HG03378 (cell line): ENCODE results near the gene BIN1.

Source experiments
- ATAC-seq: cut with Tn5 transposase; IDR thresholded peaks from one replicate; pipeline ENCODE4 v1.9.1; 2021; ENCODE audit warnings: mild to moderate bottlenecking, moderate library complexity; ENCODE audit not compliant: unreplicated experiment

Gene BIN1

DNA sequence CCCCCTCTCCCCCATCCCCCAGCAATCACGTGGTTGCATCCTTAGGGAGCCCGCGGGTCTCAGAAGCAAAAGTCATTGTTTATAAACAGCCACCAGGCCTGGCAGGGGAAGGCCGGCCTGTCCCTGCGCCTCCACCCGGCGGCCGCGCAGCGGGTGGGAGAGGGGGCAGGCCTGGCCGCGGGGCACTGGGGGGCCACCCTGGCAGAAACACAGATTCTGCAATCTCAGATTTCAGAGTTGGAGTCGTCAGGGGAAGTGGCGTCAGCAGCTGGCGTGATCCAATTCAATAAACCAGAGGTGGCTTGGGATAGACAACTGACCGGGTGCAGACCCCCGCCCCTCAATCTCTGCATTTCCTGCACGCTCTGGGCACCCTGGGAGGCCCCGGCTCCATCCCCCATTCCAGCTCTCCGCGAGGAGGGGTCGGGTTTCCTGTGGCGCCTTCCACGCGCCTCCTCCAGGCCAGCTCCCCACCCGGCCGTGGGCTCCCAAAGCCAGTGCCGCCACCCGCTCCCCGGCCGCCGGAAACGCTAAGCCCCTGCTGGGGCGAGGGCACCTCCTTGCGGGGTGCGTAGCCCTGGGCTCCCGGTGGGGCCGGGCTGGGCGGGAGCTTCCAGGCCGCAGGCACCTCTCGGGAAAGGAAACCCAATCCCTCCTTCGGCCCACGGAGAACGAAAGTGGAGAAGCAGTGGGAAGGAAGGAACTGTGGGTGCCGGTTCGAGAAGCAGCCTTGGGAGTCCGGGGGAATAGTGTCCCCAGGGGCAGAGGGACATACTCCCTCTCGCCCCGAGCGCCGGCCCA lies 1.1 kb downstream of the BIN1 start:
- no peak for ATAC-seq

DNA sequence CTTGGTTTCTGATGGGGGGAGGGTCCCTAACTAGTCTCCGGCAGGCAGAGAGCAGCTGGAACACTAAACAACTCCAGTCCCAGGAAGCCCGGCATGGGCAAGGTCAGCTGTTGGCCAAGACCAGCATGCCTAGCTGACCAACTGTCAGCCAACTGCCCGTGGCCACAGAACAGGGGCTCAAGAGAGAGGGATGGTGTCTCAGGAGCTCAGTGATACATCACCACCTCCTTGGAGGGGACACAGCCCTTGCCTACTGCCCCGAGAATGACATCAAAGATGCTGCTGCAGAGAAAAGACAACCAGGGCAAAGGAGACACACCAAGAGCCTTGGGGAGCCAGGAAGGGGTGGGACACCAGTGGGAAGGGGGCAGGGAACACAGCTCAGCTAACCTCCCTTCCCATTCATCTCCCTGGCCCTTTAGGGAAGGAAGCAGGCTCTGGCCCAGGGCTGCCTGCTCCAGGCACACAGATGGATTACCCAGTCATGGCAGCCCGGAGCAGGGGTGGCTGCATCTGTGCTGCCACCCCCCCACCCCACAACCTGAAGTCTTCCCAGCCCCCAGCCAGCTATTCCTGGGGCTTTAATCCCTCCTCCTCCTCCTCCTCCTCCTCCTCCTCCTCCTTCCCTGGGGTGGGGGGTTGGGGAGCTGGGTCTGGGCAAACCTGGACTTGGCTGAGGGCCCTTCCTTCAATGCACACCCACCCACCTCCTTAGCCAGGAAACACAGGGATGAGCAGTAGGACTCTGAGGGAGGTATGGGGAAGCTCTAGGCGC lies 1.9 kb downstream of the BIN1 start:
- ATAC-seq, result no peak

GRCh38 chr2:127104166-127104660 lies 2.7 kb downstream of the BIN1 start:
- ATAC-seq, result no peak

GRCh38 chr2:127103243-127104165 lies 3.5 kb downstream of the BIN1 start:
- no peak for ATAC-seq

GRCh38 chr2:127102521-127103242 lies 4.3 kb downstream of the BIN1 start:
- ATAC-seq, result no peak

- ATAC-seq, result no peak
Measured at GRCh38 chr2:127101756-127102477, 5.0 kb downstream of the BIN1 start.

- ATAC-seq, result no peak
Measured at GRCh38 chr2:127101048-127101611, 5.8 kb downstream of the BIN1 start.

DNA sequence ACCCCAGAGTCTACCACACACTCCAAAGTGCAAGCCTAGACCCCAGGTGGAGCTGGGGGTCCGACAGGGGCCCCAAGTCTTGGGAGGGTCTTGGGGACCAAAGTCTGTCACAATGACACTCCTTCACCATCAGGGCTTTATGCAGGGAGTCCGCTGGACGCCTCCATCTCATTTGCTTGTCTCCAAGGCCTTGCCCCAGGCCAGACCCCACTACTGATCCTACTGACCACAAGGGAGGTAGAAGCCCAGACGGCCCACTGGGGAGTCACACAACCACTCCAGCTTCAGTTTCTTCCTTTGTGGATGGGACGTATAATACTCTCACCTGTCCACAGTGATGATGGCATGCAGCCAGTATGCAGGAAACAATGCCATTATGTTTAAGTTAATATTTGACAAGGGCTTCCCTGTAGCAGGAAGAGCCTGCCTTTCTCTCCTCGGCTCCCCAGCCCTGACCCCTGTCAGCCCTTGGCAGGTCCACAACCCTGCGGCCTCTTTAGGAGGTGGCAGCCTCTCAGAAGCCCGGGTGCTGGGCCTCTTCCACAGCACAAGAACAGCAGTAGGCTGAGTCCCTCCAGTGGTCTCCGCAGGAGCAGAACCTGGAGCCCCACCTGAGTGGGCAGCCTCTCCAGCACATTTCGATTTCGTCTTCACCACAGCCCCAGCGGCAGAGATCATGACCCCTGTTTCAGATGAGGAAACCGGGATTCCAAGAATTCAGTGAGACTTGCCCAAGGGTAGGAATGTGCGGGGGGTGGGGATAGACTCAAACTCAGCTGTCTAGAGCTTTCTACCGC lies 6.5 kb downstream of the BIN1 start:
- ATAC-seq, result no peak

DNA sequence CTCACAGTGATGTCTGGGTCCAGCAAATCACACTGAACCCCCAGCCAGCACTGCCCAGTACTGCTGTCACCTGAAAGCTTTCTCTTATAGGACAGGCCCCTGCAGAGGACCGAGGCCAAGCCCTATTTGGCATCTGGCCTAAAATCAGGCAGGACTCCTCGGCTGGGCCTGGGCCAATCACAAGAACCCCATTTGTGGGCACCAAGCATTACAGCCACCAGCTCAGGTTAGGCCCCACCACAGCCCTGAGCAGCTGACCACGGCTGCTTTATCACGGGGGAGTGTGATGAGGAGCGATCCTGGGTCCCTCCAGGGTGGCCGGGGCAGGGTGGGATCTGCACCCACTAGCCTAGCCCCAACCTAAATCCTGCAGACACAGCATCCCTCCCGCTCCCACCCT lies 8.2 kb downstream of the BIN1 start:
- no peak for ATAC-seq

DNA sequence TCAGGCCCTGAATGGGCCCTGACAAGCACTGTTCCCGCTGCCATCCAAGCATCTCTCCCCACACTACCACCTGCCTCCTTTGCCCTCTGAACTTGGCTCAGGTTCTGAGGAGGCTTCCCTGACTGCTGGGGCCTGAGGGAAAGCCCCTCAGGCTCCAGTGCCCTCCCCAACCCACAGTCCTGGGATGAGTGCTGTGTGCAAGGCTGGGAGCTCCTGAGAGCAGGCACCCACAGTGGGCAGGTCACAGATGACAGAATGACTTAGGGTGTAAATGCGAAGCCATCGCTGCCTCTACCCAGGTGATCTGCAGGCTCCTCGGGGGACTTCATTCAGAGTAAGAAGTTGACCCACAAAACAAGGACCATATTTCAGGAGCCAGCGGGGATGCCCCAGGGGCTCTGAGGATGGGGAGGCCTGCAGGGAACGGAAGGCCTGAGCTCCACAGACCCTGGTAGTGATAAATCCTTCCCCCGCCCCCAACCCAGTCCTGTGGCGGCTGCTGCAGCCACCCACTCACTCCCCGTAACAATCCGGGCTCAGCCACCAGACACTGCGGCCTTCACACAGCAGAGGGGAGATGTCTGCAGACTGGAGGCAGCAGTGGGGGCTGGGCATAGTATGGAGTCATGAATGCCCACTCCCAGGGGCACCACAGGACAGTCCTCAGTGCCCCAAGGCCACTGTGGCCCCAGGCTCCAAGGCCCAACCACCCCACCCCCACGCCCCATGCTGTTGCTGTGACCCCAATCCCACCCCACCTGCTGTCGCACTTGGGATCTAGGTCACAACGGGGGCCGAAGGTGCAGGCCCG lies 8.9 kb downstream of the BIN1 start:
- no peak for ATAC-seq

DNA sequence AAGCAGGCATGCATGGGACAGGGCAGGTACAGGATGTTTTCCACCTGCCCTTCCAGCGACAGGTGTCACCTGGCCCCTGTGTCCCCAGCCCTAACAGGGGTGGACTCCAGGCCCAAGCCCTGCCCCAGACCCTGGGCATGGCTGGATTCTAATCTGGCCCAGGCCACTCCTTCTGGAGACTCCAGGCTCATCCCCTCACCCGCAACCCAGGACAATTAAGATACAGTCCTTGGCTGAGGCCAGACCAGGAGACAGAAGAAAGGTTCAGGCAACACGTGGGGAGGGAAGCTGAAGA lies 9.5 kb downstream of the BIN1 start:
- no peak for ATAC-seq

DNA sequence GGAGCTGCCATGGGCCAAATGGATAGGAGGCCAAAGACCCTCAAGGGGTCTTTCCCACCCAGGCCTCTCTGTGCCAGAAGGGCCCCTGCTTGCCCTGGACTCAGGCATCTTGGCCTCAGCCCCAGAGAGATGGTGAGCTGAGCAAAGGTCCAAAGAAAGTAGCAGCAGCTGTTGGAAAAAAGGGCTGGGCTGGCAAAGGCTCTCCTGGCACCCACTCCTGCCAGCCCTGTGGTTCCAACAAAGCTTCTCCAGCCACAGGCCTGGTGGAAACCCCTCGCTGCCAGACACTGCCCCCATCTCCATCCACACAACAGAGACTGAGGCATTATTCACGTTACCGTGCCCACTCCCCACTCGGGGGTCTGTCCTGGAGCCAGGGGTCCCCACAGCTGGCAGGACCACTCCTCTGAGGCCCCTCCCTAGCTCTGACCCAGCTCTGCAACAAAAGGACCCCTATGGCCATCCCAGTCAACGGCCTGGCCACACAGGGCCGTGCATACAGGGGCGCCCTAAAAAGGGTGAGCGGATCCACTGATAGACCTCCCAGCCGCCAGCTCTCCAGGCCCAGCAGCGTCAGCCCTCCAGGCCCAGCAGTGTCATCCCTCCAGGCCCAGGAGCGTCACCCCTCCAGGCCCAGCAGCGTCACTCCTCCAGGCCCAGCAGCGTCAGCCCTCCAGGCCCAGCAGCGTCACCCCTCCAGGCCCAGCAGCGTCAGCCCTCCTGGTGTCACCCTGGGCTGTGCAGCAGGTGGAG lies 10.1 kb downstream of the BIN1 start:
- ATAC-seq, result no peak

DNA sequence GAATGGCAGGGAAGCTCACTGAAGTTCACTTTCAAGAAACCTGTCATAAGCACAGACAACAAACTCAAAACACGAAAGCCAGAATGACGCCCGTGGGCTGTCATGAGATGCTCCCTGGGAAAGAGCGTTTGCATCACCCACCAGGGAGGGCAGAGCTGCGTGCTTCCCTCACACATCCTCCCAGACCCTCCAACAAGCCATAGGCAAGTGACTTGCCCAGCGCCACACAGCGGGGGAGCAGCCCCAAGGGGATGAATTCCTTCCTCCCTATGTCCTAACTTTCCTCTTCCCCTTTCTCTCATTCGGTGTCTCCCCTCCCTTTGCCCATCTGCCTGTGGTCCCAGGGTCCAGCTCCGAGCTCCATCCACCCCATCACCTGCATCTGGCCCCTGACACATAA lies 10.7 kb downstream of the BIN1 start:
- ATAC-seq, result no peak

GRCh38 chr2:127095784-127096183 lies 11.2 kb downstream of the BIN1 start:
- no peak for ATAC-seq

DNA sequence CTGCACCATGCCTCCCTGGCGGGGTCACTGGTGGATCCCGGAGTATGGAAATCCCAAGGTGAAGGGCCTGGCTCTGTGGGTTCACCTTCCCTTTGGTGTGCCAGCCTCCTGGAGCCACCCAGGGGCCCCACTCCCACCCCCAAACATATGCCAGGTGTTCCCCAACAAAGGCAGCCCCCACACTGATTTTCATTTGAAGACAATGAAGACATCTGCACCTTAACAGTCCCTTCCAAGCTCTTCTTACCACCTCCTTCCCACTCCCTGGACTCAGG lies 11.7 kb downstream of the BIN1 start:
- ATAC-seq, result no peak

DNA sequence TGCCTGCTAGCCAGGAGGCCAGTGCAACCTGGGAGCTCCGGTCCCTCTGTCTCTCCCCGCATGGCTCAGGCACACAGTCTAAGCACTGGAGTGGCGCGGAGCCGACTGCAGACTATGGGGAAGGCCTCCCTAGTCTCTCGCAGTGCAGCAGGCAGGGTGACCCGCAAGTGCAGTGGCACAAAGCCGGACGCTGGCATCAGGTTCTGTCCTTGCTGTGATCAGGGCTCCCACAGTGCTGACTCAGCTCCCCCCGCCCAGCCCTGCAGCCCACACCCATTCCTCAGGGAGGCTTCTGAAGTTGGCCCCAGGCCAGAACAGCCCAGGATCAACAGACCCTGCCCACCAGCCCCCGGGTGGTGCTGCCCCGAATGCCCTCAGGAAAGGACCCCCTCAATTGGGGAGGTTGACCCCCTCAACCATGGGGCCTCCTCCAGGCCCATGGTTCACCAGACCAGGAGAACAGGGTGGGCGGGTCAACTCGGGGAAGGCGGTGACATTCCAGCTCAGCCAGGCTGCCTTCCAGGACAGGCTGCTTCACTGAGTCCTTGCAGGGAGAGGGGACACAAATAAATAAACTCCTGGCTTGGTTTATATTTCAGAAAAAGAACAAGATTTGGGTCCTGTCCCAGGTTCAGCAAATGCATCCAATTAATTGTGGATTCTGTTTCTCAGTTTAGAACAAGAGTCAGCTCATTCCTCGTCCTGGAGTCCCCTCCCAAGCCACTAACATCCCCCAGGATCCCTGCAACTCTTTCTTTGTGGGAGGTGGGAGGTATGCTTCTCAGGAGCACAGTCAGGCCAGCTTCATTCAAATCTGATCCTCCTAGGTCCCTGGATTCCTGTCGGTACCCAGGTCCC lies 12.2 kb downstream of the BIN1 start:
- no peak for ATAC-seq
